K562 (cell line): Measurements from ENCODE around the gene ENDOV. TPM values are rescaled to one million over a fixed set of nuclear protein-coding genes. Genes with fewer than 3 reads are reported as not detected.

ENCODE experiments used
- ADNP ChIP-seq: fragments of 200-800 bp; sonication (Bioruptor generic); IDR thresholded peaks from 2 replicates; pipeline ENCODE4 v1.6.1; 2016; ENCODE audit warnings: missing genetic modification characterization, missing compliant biosample characterization
- ARNT ChIP-seq, 2 experiments: fragments of 450-650 bp; IDR thresholded peaks; 2 replicates each; pipeline ENCODE4 v1.6.1; 2016; ENCODE audit warnings: mild to moderate bottlenecking in 1 of 2
- ATF1 ChIP-seq, 2 experiments: fragments of 450-650 bp in 1 of 2; IDR thresholded peaks; 2 replicates each; pipeline ENCODE4 v1.6.1; 2016; ENCODE audit warnings: missing compliant biosample characterization in 1 of 2, missing genetic modification characterization in 1 of 2
- CAMTA2 ChIP-seq: fragments of 250-450 bp; sonication (Bioruptor Pico); conservative IDR thresholded peaks from 2 replicates; pipeline ENCODE4 v1.5.1; 2022
- DPF2 ChIP-seq: fragments of 450-650 bp; IDR thresholded peaks from 2 replicates; pipeline ENCODE4 v1.6.1; 2016
- HNRNPL ChIP-seq: fragments of 200-400 bp; formaldehyde crosslinking; IDR thresholded peaks from 2 replicates; pipeline ENCODE4 v1.6.1; 2017; ENCODE audit warnings: low read depth, mild to moderate bottlenecking, low read length
- ILK ChIP-seq: fragments of 450-650 bp; IDR thresholded peaks from 2 replicates; pipeline ENCODE4 v1.6.1; 2016; ENCODE audit warnings: missing genetic modification characterization, low read depth, mild to moderate bottlenecking, missing compliant biosample characterization, moderate library complexity, borderline replicate concordance
- KAT7 ChIP-seq: sonication (generic); formaldehyde crosslinking; IDR thresholded peaks from 2 replicates; pipeline ENCODE4 v1.8.0; 2022; ENCODE audit warnings: missing genetic modification reagents, mild to moderate bottlenecking, borderline replicate concordance
- KLF13 ChIP-seq: fragments of 450-650 bp; IDR thresholded peaks from 2 replicates; pipeline ENCODE4 v1.6.1; 2016; ENCODE audit warnings: missing genetic modification characterization, low read depth, mild to moderate bottlenecking, missing compliant biosample characterization, moderate library complexity, borderline replicate concordance
- MAZ ChIP-seq, 2 experiments: fragments of 450-650 bp in 1 of 2; sonication (generic) in 1 of 2; formaldehyde crosslinking; IDR thresholded peaks in 1 of 2; conservative IDR thresholded peaks in 1 of 2; 2 replicates each; pipeline versions ENCODE4 v1.4.0 to v1.5.0; 2020; ENCODE audit warnings: mild to moderate bottlenecking in 1 of 2, missing genetic modification reagents in 1 of 2
- MXI1 ChIP-seq: IDR thresholded peaks from 2 replicates; pipeline ENCODE4 v1.6.1; 2011; ENCODE audit warnings: low read depth, mild to moderate bottlenecking, improper control_type of control experiment, low read length
- PCBP1 ChIP-seq: fragments of 200-400 bp; formaldehyde crosslinking; IDR thresholded peaks from 2 replicates; pipeline ENCODE4 v1.6.1; 2018; ENCODE audit warnings: mild to moderate bottlenecking, low read depth, low read length; ENCODE audit not compliant: poor library complexity, severe bottlenecking
- POLR2A ChIP-seq: fragments of 450-650 bp; conservative IDR thresholded peaks from 2 replicates; pipeline ENCODE4 v1.6.1; 2016
- POLR2H ChIP-seq: IDR thresholded peaks from 2 replicates; pipeline ENCODE4 v1.6.1; 2016; ENCODE audit warnings: missing genetic modification characterization, low read depth, mild to moderate bottlenecking, control low read depth, missing compliant biosample characterization, moderate library complexity
- POU5F1 ChIP-seq: fragments of 150-350 bp; IDR thresholded peaks from 2 replicates; pipeline ENCODE4 v1.6.1; 2014; ENCODE audit warnings: borderline replicate concordance, low read length, low read depth, mild to moderate bottlenecking; ENCODE audit not compliant: partially characterized antibody
- RBM17 ChIP-seq: fragments of 200-400 bp; formaldehyde crosslinking; IDR thresholded peaks from 2 replicates; pipeline ENCODE4 v1.6.1; 2017; ENCODE audit warnings: low read depth, mild to moderate bottlenecking, low read length, borderline replicate concordance
- SIRT6 ChIP-seq: IDR thresholded peaks from one replicate; pipeline ENCODE4 v1.6.1; 2012; ENCODE audit warnings: low read depth, mild to moderate bottlenecking, control low read depth, inconsistent platforms, low read length, moderate library complexity
- YBX1 ChIP-seq: fragments of 450-650 bp; IDR thresholded peaks from 2 replicates; pipeline ENCODE4 v1.7.1; 2016; ENCODE audit warnings: mild to moderate bottlenecking
- ZC3H11A ChIP-seq: IDR thresholded peaks from 2 replicates; pipeline ENCODE4 v1.6.1; 2012; ENCODE audit warnings: low read depth, low read length, improper control_type of control experiment
- ZNF224 ChIP-seq: sonication (generic); formaldehyde crosslinking; IDR thresholded peaks from 2 replicates; pipeline ENCODE4 v1.8.0; 2022; ENCODE audit warnings: mild to moderate bottlenecking, missing genetic modification reagents
- ZNF311 ChIP-seq: fragments of 250-450 bp; sonication (Bioruptor Pico); IDR thresholded peaks from 2 replicates; pipeline ENCODE4 v1.4.0; 2020; ENCODE audit warnings: mild to moderate bottlenecking, moderate library complexity
- ZNF324 ChIP-seq: fragments of 250-450 bp; sonication (Bioruptor Pico); IDR thresholded peaks from 2 replicates; pipeline ENCODE4 v1.4.0; 2020; ENCODE audit warnings: mild to moderate bottlenecking
- ZNF512 ChIP-seq: IDR thresholded peaks from 2 replicates; pipeline ENCODE4 v1.6.1; 2016; ENCODE audit warnings: missing genetic modification characterization, missing compliant biosample characterization
- ZNF707 ChIP-seq: fragments of 250-450 bp; sonication (Bioruptor Pico); conservative IDR thresholded peaks from 2 replicates; pipeline ENCODE4 v1.8.0; 2022; ENCODE audit warnings: inconsistent platforms, mild to moderate bottlenecking, moderate library complexity
- ZNF717 ChIP-seq: fragments of 250-450 bp; sonication (Bioruptor Pico); IDR thresholded peaks from 2 replicates; pipeline ENCODE4 v1.5.0; 2021
- ZNF740 ChIP-seq, 3 experiments: fragments of 200-800 bp in 1 of 3; sonication (Bioruptor generic) in 1 of 3; sonication (generic) in 1 of 3; formaldehyde crosslinking in 1 of 3; IDR thresholded peaks; 2 replicates each; pipeline versions ENCODE4 v1.6.1 to v1.8.0; 2016 to 2022; ENCODE audit warnings: mild to moderate bottlenecking in 2 of 3, missing compliant biosample characterization in 2 of 3, missing genetic modification characterization in 2 of 3, missing genetic modification reagents in 1 of 3
- ZNF76 ChIP-seq: fragments of 250-450 bp; sonication (Bioruptor Pico); IDR thresholded peaks from 2 replicates; pipeline ENCODE4 v1.4.0; 2020; ENCODE audit warnings: mild to moderate bottlenecking, moderate library complexity, borderline replicate concordance
- polyA plus RNA-seq, 8 experiments: library from polyadenylated mRNA; depleted of rRNA in 4 of 8; stranded (reverse) in 5 of 8; unstranded in 3 of 8; fragments of >200 nt; fragmentation: Nextera tagmentation in 2 of 8; fragmentation: Illumina TruSeq in 1 of 8; extraction: Ambion mirVana in 2 of 8; extraction: Trizol in 1 of 8; gene quantifications; 2 replicates each; pipeline versions ENCODE4 v1.2.1 to v1.2.3, GENCODE V29; 2011 to 2014; ENCODE audit warnings: inconsistent platforms in 1 of 8, missing spikeins in 1 of 8
- total RNA-seq, 7 experiments: library from RNA; depleted of rRNA in 6 of 7; stranded (reverse); fragments of >200 nt in 6 of 7; fragmentation: Illumina TruSeq in 2 of 7; extraction: Trizol in 2 of 7; gene quantifications; 2 replicates each; pipeline versions ENCODE4 v1.2.1 to v1.2.3, GENCODE V29; 2011 to 2021; ENCODE audit warnings: low replicate concordance in 1 of 7
- TF ChIP-seq, protein P1 (sequence below): sonication (generic); formaldehyde crosslinking; IDR thresholded peaks from 2 replicates; pipeline ENCODE4 v1.9.0; 2022; ENCODE audit warnings: mild to moderate bottlenecking, missing genetic modification reagents

The ENDOV gene
- total and polyA plus RNA-seq, 9 of the 15 experiments (the other 6 are each of a cell fraction or from before 2014, with no cell fraction given): 1.2 to 8.2 (median 3.7) TPM

- TF ChIP-seq POLR2H (tag) (no peak), ZNF224 (CRISPR knock-in tag) (no peak), PCBP1 (no peak), MAZ (CRISPR knock-in tag; conservative IDR thresholded peaks at IDR 0.05 in 1 of 2, IDR thresholded peaks at IDR 0.05 in 1 of 2) (peak; percentile 59; a peak in 3 of 4 replicates), SIRT6 (no peak), CAMTA2 (CRISPR knock-in tag) (no peak), ILK (tag) (no peak), KLF13 (tag) (no peak), ADNP (tag) (no peak), KAT7 (CRISPR knock-in tag) (no peak), ZNF717 (no peak), POU5F1 (no peak), ZNF324 (CRISPR knock-in tag) (no peak), HNRNPL (0 out of 2 replicates have a peak, but pooled peaks have one; percentile 46), ZNF512 (tag) (no peak), RBM17 (no peak), ZNF76 (no peak), ZC3H11A (no peak), ZNF740 (CRISPR knock-in tag; IDR thresholded peaks at IDR 0.05) (no peak), ZNF740 (tag; IDR thresholded peaks at IDR 0.05) (no peak), ZNF707 (CRISPR knock-in tag) (no peak), POLR2A (no peak), ARNT (IDR thresholded peaks at IDR 0.05) (no peak), ZNF311 (no peak), ATF1 (CRISPR knock-in tag; IDR thresholded peaks at IDR 0.05) (no peak), ATF1 (tag; IDR thresholded peaks at IDR 0.05) (peak; percentile 19; the same call in 1 of the 2 replicates), MXI1 (no peak), DPF2 (0 out of 2 replicates have a peak, but pooled peaks have one; percentile 22), YBX1 (no peak)
- TF ChIP-seq, protein P1, sequence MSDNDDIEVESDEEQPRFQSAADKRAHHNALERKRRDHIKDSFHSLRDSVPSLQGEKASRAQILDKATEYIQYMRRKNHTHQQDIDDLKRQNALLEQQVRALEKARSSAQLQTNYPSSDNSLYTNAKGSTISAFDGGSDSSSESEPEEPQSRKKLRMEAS: peak; percentile 39; the same call in 1 of the 2 replicates
These were observed 11.8 kb downstream of the ENDOV start (continued) for GRCh38 chr17:80426671-80427326.
